ENCODE results near the gene PLIN4.
A peak's percentile ranks its signal among the peaks of the same experiment; 100 is the strongest.

The PLIN4 gene

GRCh38 chr19:4524808-4525562 lies 6.7 kb upstream of the PLIN4 start:
- DNase-seq (ENCODE audit: low read depth in 2 of 2) = peak; percentile 41 to 57

GRCh38 chr19:4523306-4524110 lies 5.2 kb upstream of the PLIN4 start:
- no peak for DNase-seq (ENCODE audit: low read depth in 2 of 2)

GRCh38 chr19:4522291-4523002 lies 4.2 kb upstream of the PLIN4 start:
- no peak for DNase-seq (ENCODE audit: low read depth in 2 of 2)

GRCh38 chr19:4521888-4522242 lies 3.6 kb upstream of the PLIN4 start:
- no peak for DNase-seq (ENCODE audit: low read depth in 2 of 2)

GRCh38 chr19:4521170-4521887 lies 3.0 kb upstream of the PLIN4 start:
- DNase-seq (ENCODE audit: low read depth in 2 of 2) = no peak

- DNase-seq (ENCODE audit: low read depth in 2 of 2) = no peak
Observed at GRCh38 chr19:4519521-4520277, 1.4 kb upstream of the PLIN4 start.

GRCh38 chr19:4519172-4519496 lies 848 bp upstream of the PLIN4 start:
- no peak for DNase-seq (ENCODE audit: low read depth in 2 of 2)

- no peak for DNase-seq (ENCODE audit: low read depth in 2 of 2)
Observed at GRCh38 chr19:4517451-4518057, 732 bp downstream of the PLIN4 start.

- no peak for DNase-seq (ENCODE audit: low read depth in 2 of 2)
Observed at GRCh38 chr19:4516939-4517300, 1.4 kb downstream of the PLIN4 start.

- DNase-seq (ENCODE audit: low read depth in 2 of 2) = no peak
Observed at GRCh38 chr19:4516199-4516938, 1.9 kb downstream of the PLIN4 start.

GRCh38 chr19:4515732-4516131 lies 2.6 kb downstream of the PLIN4 start:
- no peak for DNase-seq (ENCODE audit: low read depth in 2 of 2)

GRCh38 chr19:4513248-4513647 lies 5.0 kb downstream of the PLIN4 start:
- no peak for DNase-seq (ENCODE audit: low read depth in 2 of 2)

- no peak for DNase-seq (ENCODE audit: low read depth in 2 of 2)
Observed at GRCh38 chr19:4512070-4512469, 6.2 kb downstream of the PLIN4 start.

- no peak for DNase-seq (ENCODE audit: low read depth in 2 of 2)
Observed at GRCh38 chr19:4511300-4512054, 6.8 kb downstream of the PLIN4 start.

GRCh38 chr19:4510435-4511255 lies 7.6 kb downstream of the PLIN4 start:
- no peak for DNase-seq (ENCODE audit: low read depth in 2 of 2)

- DNase-seq (ENCODE audit: low read depth in 2 of 2) = no peak
Observed at GRCh38 chr19:4508698-4509097, 9.6 kb downstream of the PLIN4 start.

GRCh38 chr19:4507804-4508203 lies 10.5 kb downstream of the PLIN4 start:
- no peak for DNase-seq (ENCODE audit: low read depth in 2 of 2)

- DNase-seq (ENCODE audit: low read depth in 2 of 2) = no peak
Observed at GRCh38 chr19:4507150-4507452, 11.2 kb downstream of the PLIN4 start.

Data from stimulated activated CD4-positive, alpha-beta T cell treated with anti-CD3 and anti-CD28 coated beads, Interleukin-15, amount 100 ng/mL, for 48 hours (primary cell).